EH (cell line): ENCODE measurements around the gene MB.

Experiments used
- DNase-seq: peaks from one replicate; pipeline ENCODE4 v3.0.0-alpha.2; 2015; ENCODE audit warnings: low read depth

Gene MB

DNA sequence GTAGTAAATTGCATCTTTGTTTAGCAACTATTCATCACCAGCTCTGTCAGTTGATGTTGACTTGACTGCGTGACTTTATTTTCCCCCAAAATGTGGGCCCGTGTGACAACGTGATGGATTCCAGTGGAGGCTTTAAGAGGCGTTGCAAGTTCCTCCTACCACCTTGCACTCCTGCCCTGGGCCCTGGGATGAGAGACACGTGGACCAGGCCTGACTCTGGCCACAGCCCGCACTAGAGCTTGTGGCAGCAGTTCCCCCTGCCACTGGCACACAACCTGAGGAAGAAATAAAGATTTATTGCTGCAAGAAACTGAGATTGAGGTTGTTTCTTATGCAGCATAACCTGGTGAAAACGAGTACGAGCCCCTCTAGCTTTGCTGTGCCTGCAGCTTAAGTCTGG lies 44.6 kb downstream of the MB start:
- DNase-seq, result no peak

DNA sequence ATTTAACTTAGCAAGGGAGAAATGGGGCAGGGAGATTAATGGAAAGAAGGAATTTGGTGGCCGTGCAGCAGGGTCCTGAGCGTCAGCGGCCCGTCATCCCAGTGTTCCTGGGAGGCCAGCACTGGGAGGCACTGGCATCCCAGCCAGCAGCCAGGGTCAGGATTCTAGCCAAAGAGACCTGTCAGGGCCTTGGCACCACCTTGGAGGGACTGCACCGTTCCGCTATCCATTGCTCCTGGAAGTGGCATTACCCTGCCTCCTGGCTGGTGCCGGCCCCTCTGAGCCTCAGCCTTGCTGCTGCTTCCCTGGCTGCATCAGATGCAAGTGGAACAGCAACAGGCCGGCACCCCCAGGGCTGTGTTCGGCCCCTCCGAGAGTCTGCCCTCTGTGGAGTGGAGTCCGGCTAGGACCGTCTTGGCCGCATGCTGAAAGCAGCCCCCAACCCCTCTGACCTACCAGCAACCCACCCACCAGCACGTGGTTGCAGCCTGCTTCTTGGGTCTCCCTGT lies 46.4 kb downstream of the MB start:
- DNase-seq, result no peak

DNA sequence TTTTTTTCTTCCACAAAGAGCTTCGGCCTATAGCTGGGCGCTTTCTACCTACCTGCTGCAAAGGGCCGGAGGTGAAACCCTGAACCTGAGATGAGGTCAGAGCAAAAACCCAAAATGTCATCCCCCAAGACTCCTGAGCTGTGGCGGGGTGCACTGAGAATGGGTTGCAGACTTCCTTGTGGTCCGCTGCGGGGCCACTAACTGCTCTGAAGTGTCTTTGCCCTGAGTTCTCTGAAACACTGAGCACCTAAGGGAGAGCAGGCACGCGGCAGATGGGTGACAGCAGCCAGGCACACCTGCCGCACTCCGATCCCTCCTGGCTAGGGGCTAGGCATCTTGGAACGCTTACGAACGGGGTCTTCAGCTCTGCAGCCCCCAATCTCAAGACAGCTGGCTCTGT lies 47.2 kb downstream of the MB start:
- no peak for DNase-seq

DNA sequence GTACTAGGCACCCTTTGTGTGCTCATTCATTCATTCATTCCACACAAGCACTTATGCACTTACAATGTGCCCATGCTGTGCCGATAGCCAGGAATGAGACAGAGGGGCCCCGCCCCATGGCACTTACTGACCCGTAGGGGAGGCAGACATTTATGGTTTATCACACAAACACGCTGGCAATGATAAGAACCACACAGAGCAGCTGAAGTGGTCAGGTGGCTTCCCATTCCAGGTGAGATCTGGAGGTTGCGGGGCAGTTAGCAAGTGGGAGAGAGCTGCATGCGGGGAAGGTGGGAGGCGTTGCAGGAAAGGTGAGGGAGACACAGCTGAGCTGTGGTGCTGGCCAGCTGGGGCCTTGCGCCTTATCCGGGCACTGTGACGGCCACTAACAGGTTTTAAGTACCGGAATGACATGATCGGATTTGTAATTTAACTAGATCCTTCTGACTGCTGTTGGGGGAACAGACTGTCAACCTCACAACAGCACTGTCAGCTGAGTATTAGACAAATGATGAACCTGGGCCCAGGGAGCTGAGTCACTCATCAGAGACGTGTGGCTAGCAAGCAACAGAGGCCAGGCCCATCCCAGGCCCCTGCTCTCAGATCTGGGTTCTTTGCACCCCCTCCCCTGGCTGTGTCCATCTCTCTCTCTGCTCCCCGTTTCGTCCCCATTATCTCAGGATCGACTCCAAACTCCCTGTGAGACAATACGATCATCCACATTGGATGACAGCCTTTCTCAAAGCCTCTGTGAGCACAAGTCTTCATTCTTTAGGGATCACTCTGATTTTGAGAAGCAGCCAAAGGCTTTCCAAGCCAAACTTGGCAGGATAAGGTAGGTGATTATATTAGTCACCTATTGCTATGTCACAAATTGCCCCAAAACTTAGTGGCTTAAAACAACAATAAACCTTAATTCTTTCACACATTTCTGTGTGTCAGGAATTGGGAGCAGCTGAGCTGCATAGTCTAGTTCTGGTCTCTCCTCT lies 48.1 kb downstream of the MB start:
- DNase-seq, result peak; percentile 81

DNA sequence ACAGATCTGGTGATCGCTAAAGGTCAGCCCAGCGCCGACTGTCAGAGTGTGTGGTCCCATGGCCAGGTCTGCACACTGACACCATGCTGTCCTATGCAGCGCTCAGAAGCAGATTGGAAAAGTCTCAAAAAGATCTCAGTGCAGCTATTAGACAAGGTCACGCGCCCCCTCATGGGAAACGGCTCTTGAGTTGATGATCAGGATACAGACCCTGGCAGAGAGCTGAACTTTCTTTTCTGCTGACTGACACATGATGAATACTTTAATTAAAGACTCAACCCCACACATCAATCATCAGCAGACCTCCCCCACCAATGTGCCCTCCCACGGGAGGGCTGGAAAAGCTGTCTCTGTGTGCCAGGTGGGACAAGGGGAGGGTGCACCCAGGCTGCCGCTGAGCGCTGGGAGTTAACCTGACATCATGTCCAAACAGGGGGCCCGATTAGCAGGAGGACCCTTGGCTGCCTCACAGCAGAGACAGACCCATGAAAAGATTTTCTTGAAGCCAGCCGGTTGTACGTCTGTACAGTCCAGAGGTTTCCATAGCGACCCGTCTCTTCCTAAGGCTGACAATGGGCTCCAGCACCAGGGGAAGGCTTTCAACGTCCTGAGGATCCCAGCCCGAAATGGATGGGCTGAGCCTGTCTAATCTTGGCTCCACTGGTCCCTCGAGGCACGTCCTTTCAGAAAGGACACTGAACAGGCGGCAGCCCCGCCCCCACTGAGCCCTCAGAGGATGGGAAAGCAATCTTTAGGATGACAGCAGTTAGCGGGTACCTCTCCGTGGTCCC lies 49.6 kb downstream of the MB start:
- DNase-seq, result no peak

DNA sequence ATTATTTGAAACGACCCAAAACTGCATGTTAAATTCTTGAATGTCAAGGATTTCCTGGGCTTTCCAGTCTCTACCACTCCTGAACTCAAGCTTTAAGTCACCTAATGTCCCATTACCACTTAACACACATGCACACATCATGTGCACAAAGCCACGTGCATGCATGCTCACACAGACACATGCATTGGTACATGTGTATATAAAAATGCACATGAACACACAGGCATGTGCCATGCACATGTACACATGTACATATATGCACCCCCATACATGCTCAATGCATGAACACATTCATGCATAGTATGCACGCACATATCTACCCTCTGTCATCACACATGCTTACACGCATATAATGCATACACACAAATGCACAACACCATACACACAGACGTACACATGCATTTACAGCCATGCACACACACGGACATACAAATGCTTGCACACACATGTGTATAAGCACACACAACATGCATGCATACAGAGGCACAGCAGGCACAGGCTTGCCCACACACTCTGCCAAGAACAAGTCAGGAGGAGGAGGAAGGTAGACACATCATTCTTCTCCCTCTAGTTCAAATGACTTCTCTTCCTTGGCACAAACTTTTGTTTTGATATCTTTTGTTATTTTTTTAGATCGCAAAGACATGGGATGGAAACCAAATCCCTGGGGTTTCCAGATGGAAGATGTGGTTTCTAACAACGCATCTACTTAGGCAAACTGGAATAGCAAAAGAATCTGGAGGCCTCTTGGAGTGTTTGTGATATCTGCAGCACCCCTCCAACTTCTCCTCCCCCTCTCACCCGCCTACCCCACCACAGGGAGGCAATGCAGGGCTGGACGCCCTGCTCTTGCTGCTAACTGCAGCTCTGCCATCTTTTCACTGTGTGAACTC lies 51.9 kb downstream of the MB start:
- DNase-seq, result peak; percentile 65

- DNase-seq, result no peak
Measured at GRCh38 chr22:35563211-35563610, 53.9 kb downstream of the MB start.

DNA sequence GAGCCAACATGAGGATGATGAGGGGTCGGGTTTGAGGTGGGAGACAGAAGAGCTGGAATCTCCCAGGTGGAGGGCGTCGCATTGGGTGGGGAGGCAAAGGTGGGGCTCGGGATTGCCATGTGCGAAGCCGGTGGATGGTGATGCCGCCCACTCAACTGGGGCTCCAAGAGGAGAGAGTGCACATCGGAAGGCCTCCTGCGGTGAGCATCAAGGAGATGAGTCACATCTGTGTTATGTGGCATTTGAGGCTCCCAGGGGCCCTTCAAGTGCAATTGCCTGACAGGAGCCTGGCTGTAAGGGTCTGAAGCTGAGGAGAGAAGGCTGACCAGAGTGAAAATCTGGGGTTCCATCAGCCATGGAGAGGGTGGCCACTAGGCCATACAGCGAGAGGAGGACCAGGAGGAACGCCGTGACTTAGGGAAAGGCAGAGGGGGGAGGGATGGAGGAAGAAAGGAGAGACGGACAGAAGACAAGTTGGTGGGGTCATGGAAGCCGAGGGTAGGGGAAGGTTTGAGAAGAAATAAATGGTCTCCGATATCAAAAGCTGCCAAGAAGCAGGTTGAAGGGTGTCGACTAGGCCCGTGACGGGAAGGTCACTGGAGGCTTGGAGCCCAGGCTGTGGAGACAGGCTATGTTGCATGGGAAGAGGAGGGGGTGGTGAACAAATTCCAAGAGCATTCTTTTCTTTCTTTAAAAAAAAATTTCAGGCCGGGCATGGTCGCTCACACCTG lies 55.2 kb downstream of the MB start:
- peak; percentile 84 for DNase-seq

- no peak for DNase-seq
Measured at GRCh38 chr22:35560824-35561223, 56.3 kb downstream of the MB start.

GRCh38 chr22:35560366-35560765 lies 56.8 kb downstream of the MB start:
- DNase-seq, result no peak

GRCh38 chr22:35559354-35560005 lies 57.6 kb downstream of the MB start:
- DNase-seq, result no peak

DNA sequence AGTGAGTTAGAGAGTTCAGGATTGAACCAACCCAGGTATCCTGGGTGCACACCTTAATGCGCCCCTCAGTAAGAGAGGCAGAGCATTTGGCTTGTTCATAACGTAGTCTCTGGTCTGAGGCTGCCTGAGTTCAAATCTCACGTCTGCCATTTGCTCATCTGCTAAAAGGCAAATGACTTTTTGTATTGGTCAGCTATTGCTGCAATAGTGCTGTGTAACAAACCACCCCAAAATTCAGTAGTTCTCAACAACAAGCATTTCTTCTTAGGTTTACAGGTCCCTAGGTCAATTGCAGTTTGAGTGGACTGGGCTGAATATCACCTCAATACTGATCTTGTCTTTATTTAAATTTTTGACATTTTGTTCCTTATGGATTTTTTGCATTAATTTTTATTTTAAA lies 58.4 kb downstream of the MB start:
- DNase-seq, result no peak

GRCh38 chr22:35558031-35558430 lies 59.1 kb downstream of the MB start:
- no peak for DNase-seq
